HG03378 (cell line): ENCODE results near the gene OR13F1.
"Not testable (repeated sequence)": the region's sequence is repeated elsewhere in the genome, so short reads cannot be mapped to it uniquely, and the experiment has no call there.

ENCODE experiments used
- ATAC-seq: cut with Tn5 transposase; IDR thresholded peaks from one replicate; pipeline ENCODE4 v1.9.1; 2021; ENCODE audit warnings: mild to moderate bottlenecking, moderate library complexity; ENCODE audit not compliant: unreplicated experiment

OR13F1 gene

GRCh38 chr9:104503963-104504362, at the start of gene OR13F1:
OR13F1 (plus strand) TSS chr9:104504263; CDS start chr9:104504263, 0 bp downstream.
- no peak for ATAC-seq

GRCh38 chr9:104456831-104457230, 47.2 kb upstream of the OR13F1 start:
- ATAC-seq = no peak

GRCh38 chr9:104463864-104464263, 40.2 kb upstream of the OR13F1 start:
- ATAC-seq = no peak

GRCh38 chr9:104468261-104468660, 35.8 kb upstream of the OR13F1 start:
- no peak for ATAC-seq

- ATAC-seq = no peak
These were observed 21.0 kb upstream of the OR13F1 start for GRCh38 chr9:104482921-104483570.

GRCh38 chr9:104485014-104485413, 19.0 kb upstream of the OR13F1 start:
- ATAC-seq = no peak

- no peak for ATAC-seq
These were observed 9.3 kb upstream of the OR13F1 start for GRCh38 chr9:104494808-104495207.

- no peak for ATAC-seq
These were observed 623 bp upstream of the OR13F1 start for GRCh38 chr9:104503440-104503839.

- ATAC-seq = no peak
These were observed 2.5 kb downstream of the OR13F1 start for GRCh38 chr9:104506565-104506964.

GRCh38 chr9:104514901-104515300, 10.8 kb downstream of the OR13F1 start:
- no peak for ATAC-seq

- not testable (repeated sequence) for ATAC-seq
These were observed 16.2 kb downstream of the OR13F1 start for GRCh38 chr9:104520241-104520640.

GRCh38 chr9:104527109-104527508, 23.0 kb downstream of the OR13F1 start, which contains the start of gene OR13C4:
OR13C4 (minus strand) TSS chr9:104527209; CDS start chr9:104527209, 0 bp downstream.
- ATAC-seq = no peak

- ATAC-seq = no peak
These were observed 32.7 kb downstream of the OR13F1 start, which contains the start of gene OR13C3 for GRCh38 chr9:104536756-104537155. OR13C3 (minus strand) TSS chr9:104536856; CDS start chr9:104536723, 133 bp downstream.

GRCh38 chr9:104539275-104539674, 35.2 kb downstream of the OR13F1 start:
- ATAC-seq = no peak

- no peak for ATAC-seq
These were observed 40.6 kb downstream of the OR13F1 start for GRCh38 chr9:104544644-104545043.

- ATAC-seq = no peak
These were observed 49.2 kb downstream of the OR13F1 start for GRCh38 chr9:104553261-104553660.
